Glomerular visceral epithelial cell (primary cell): ENCODE data around the gene MROH8.
"Not testable (repeated sequence)": the region's sequence is repeated elsewhere in the genome, so short reads cannot be mapped to it uniquely, and the experiment has no call there.

ENCODE experiments used
- DNase-seq: peaks from one replicate; pipeline ENCODE4 v3.0.0-alpha.2; 2016; ENCODE audit errors: extremely low spot score

MROH8 gene

DNA sequence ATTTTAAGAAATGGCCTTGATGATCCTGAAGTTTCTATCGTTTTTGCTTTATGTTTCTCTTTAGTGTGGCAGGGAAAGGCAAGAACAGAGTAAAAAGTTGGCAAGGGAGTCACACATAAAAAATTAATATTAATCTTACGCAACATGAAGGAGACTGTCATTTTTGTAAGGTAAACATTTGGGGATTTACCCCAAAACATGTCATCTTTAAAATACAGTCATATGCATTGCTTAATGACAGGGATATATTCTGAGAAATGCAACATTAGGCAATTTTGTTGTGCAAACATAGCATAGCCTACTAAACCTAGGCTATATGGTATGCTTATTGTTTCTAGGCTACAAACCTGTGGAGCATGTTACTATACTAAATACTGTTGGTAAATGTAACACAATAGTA is 88.9 kb downstream of the MROH8 start:
- DNase-seq = no peak

DNA sequence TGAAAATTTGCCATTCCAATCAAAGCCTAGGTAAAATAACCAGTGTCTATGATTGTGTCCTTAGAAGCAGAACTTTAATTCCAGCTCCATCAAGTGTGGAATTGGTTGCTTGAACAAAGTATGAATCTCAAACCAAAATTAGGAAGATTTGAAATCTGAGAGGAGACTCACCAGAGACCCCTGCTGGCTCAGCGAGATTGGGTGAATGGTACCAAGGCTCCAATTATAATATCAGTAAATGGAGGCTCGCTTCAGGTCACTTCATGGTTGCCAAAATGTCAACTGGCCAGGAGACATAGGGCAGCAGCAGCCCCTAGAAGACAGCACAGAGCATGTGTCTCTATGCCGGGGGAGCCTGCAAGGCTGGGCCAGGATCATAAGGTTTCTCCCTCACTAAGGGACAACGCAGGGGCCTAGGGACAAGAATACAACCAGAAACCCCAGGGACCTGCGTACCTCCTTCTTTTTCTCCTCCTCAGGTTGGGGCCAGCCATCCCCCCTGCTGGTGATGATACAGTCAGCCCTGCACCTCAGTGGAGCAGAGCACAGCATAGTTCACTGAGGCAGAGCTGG is 97.5 kb downstream of the MROH8 start:
- no peak for DNase-seq

DNA sequence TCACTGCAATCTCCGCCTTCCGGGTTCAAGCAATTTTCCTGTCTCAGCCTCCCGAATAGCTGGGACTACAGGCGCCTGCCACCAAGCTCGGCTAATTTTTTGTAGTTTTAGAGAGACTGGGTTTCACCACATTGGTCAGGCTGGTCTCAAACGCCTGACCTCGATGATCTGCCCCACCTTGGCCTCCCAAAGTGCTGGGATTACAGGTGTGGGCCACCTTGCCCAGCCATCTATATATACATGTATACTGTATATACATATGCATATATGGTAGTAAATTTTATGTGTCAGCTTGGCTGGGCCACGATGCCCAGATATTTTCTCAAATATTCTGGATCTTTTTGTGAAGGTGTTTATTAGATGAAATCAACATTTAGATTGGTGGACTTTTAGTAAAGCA is 102.3 kb downstream of the MROH8 start:
- no peak for DNase-seq

DNA sequence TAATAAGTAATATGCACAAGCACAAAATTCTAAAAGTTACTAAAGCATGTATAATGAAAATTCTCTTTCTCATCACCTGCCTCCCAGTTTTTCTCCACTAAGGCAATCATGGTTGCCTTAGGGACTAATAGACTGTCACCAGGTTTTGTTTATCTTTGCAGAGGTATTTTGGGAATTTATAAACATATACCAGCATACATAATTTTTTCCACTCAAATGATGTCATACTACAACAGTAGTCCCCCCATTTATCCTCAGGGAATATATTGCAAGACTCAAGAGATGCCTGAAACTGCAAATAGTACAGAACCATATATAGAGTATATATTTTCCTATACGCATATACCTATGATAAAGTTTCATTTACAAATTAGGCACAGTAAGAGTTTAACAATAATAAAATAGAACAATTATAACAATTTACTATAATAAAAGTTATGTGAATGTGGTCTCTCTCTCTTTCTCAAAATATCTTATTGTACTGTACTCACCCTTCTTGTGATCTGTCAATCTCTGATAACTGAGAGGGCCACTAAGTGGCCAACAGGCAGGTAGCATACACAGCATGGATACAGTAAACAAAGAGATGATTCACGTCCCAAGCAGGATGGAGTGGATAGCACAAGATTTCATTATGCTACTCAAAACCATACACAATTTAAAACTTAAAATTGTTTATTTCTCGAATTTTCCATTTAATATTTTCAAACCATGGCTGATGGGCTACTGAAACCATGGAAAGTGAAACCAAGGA is 103.2 kb downstream of the MROH8 start:
- DNase-seq = no peak

DNA sequence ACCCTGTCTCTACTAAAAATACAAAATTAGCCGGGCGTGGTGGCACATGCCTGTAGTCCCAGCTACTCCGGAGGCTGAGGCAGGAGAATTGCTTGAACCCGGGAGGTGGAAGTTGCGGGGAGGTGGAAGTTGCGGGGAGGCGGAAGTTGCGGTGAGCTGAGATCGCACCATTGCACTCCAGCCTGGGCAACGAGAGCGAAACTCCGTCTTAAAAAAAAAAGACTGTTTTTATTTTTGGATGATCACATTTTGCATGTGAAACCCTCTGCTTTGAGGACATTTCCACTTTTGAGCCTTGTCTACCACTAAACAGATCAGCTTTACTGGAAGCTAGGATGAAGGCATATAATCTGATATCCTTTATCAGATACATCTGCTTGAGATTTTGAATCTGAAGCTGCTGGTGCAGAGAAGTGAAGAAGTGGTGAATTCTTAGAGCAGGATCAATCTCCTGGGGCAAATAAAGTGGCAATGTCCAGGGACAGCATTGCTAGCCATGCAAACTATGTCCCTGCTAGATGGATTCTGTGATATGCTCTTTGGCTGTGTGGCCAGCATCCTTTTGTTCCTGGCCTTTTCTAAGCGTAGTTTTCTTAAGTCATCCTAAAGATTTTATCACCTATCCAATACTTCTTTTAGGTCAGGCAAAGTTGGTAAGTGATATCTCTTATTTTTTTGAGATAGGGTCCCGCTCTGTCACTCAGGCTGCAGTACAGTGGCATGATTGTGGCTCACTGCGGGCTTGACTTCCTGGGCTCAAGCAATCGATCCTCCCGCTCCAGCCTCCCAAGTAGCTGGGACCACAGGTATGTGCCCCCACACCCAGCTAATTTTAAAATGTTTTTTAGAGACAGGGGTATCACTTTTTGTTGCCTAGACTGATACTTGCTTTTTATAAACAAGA is 106.8 kb downstream of the MROH8 start:
- DNase-seq = no peak

DNA sequence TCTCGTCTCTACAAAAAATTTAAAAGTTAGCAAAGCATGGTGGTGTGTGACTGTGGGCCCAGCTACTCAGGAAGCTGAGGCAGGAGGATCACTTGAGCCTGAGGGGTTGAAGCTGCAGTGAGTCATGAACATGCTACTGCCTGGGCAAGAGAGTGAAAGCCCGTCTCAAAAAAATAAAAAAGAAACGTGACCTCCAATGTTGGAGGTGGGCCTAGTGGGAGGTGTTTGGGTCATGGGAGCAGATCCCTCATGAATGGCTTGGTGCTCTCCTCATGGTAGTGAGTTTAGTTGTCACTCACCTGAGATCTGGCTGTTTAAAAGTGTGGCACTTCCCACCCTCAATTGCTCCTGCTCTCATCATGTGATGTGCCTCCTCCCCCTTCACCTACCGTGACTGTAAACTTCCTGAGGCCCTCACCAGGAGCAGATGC is 107.9 kb downstream of the MROH8 start:
- peak; percentile 30 for DNase-seq

DNA sequence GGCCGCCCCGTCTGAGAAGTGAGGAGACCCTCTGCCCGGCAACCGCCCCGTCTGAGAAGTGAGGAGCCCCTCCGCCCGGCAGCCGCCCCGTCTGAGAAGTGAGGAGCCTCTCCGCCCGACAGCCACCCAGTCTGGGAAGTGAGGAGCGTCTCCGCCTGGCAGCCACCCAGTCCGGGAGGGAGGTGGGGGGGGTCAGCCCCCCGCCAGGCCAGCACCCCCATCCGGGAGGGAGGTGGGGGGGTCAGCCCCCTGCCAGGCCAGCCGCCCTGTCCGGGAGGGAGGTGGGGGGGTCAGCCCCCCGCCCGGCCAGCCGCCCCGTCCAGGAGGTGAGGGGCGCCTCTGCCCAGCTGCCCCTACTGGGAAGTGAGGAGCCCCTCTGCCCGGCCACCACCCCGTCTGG is 109.8 kb downstream of the MROH8 start:
- DNase-seq = not testable (repeated sequence)

DNA sequence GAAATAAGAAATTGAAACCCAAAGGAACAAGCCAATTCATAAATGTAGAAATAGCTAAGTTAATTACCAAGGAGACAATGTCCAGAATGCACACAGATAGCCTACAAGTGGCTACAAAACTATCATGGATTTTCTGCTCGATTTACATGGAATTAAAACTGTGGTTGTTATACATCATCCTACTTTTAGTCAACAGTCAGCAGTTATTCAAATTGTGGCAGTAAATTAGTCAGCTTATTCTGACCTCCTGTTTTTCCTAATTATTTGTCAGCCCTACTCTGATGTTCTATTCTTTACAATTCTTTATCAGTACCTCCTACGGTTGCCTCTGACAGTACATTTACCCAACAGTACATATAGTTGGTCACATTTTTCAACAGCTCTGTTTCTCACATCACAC is 113.2 kb downstream of the MROH8 start:
- no peak for DNase-seq

DNA sequence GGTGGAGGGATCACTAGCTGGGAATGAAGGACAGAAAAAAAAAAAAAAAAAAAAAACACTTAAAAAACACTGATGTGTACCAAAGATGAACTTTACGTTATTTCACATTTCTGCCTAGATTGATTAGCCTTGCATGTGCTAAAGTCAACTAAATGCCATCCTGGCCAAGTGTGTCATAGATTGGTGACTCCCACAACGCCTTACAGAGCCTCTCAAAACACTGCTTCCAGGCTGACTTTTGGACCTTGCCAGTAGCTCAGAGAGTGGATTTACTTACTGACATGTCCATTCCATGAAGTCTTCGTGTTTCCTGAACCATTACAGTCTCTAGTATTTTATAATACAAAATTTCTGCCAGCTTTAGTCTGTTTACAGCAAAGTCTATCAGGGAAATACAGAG is 124.1 kb downstream of the MROH8 start:
- DNase-seq = no peak

DNA sequence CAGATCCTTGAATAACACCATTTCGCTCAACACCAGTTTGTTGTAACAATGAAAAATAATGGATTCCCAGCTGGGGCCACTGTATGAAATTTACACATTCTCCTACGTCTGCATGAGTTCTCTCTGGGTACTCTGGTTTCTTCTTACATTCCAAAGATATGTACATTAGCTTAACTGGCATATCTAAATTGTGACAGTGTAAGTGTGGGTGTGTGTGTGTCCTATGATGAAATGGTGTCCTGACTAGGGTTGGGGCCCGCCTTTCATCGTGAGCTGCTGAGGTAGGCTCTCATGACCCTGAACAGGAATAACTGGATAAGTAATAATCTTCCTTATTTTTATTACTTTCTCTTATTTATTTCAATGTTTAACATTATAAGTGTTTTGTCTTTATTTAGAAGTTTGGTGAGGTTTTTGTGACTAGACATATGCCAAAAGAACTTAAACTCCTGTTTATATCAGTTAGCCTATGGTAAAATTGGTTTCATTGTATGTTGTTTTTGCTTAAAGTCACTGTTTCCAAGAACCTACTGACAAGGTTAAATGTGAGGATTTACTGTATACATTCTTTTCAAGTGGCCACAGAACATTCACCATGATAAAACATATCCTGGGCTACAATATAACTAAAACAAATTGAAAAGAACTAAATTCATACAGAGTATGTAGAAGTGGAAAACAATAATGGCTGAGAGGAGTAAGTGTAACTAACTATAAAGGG is 126.0 kb downstream of the MROH8 start:
- DNase-seq = no peak
